OCI-M1 (cell line): ENCODE measurements around the gene FYB1.

Experiments used
- DNase-seq: peaks from one replicate; lab custom pipeline; 2025; lab: John Stamatoyannopoulos, UW

FYB1 gene

GRCh38 chr5:39206630-39207321 lies 12.6 kb downstream of the FYB1 start:
- no peak for DNase-seq

GRCh38 chr5:39205550-39205949 lies 13.8 kb downstream of the FYB1 start:
- no peak for DNase-seq

- DNase-seq = no peak
Observed at GRCh38 chr5:39203951-39204350, 15.4 kb downstream of the FYB1 start.

GRCh38 chr5:39203275-39203922 lies 16.0 kb downstream of the FYB1 start:
- DNase-seq = peak; percentile 79

- peak; percentile 86 for DNase-seq
Observed at GRCh38 chr5:39202597-39203274, 16.6 kb downstream of the FYB1 start.

GRCh38 chr5:39201781-39202596 lies 17.4 kb downstream of the FYB1 start:
- DNase-seq = no peak

GRCh38 chr5:39201160-39201780 lies 18.1 kb downstream of the FYB1 start:
- peak; percentile 59 for DNase-seq

- no peak for DNase-seq
Observed at GRCh38 chr5:39200081-39200480, 19.3 kb downstream of the FYB1 start.

GRCh38 chr5:39199335-39199734 lies 20.0 kb downstream of the FYB1 start:
- DNase-seq = no peak

GRCh38 chr5:39198127-39198526 lies 21.2 kb downstream of the FYB1 start:
- no peak for DNase-seq

- no peak for DNase-seq
Observed at GRCh38 chr5:39197556-39197955, 21.8 kb downstream of the FYB1 start.

- peak; percentile 59 for DNase-seq
Observed at GRCh38 chr5:39195198-39195826, 24.1 kb downstream of the FYB1 start.

GRCh38 chr5:39194466-39195136 lies 24.8 kb downstream of the FYB1 start:
- peak; percentile 87 for DNase-seq

- DNase-seq = peak; percentile 54
Observed at GRCh38 chr5:39193553-39194465, 25.6 kb downstream of the FYB1 start.

- DNase-seq = peak; percentile 44
Observed at GRCh38 chr5:39192450-39193160, 26.8 kb downstream of the FYB1 start.

- DNase-seq = peak; percentile 56
Observed at GRCh38 chr5:39191216-39191615, 28.1 kb downstream of the FYB1 start.

- DNase-seq = peak; percentile 70
Observed at GRCh38 chr5:39190311-39191102, 28.9 kb downstream of the FYB1 start.

GRCh38 chr5:39189292-39189955 lies 29.9 kb downstream of the FYB1 start:
- DNase-seq = peak; percentile 59
